ENCODE measurements around the gene DNAJC15. TPM values are rescaled to one million over a fixed set of nuclear protein-coding genes. Genes with fewer than 3 reads are reported as not detected.
"Not testable (repeated sequence)": the region's sequence is repeated elsewhere in the genome, so short reads cannot be mapped to it uniquely, and the experiment has no call there.

DNAJC15 gene
- total RNA-seq, 2 donors from 2014 or later, result 7.6 to 10.7 TPM

- H3K36me3 ChIP-seq, result no peaks in the 10 kb centered on the region
- no peak for TF ChIP-seq CTCF (IDR thresholded peaks at IDR 0.05)
- ATAC-seq (ENCODE audit: insufficient number of reproducible peaks, low FRiP score, low read depth) (no peak), DNase-seq (ENCODE audit: low spot score) (no peak)
- H3K4me3 ChIP-seq, result no peak overlapping the region
- H3K9me3 ChIP-seq, result no peaks in the 10 kb centered on the region
- H3K27ac ChIP-seq, result no peak overlapping the region
- H3K27me3 ChIP-seq (replicated peaks; ENCODE audit: insufficient read depth), result no peaks in the 10 kb centered on the region
- H3K4me1 ChIP-seq (ENCODE audit: control insufficient read depth in 1 of 2, low read depth in 2 of 2), result peaks cover 0 to 3% of the 10 kb centered on the region in 2 donors
Observed at GRCh38 chr13:42984026-42984425, 39.4 kb upstream of the DNAJC15 start.

- Histone ChIP-seq H3K4me1 (ENCODE audit: control insufficient read depth in 1 of 2, low read depth in 2 of 2) (peaks cover 0 to 3% of the 10 kb centered on the region in 2 donors), H3K27me3 (replicated peaks; ENCODE audit: insufficient read depth) (no peaks in the 10 kb centered on the region), H3K36me3 (no peaks in the 10 kb centered on the region), H3K9me3 (no peaks in the 10 kb centered on the region), H3K4me3 (no peak overlapping the region), H3K27ac (no peak overlapping the region)
- TF ChIP-seq CTCF (IDR thresholded peaks at IDR 0.05), result no peak
- DNase-seq (ENCODE audit: low spot score) (no peak), ATAC-seq (ENCODE audit: insufficient number of reproducible peaks, low FRiP score, low read depth) (no peak)
Observed at GRCh38 chr13:42984691-42985090, 38.7 kb upstream of the DNAJC15 start.

GRCh38 chr13:42985312-42986175 is 37.8 kb upstream of the DNAJC15 start:
- no peak for ATAC-seq (ENCODE audit: insufficient number of reproducible peaks, low FRiP score, low read depth)
- no peaks in the 10 kb centered on the region for H3K27me3 ChIP-seq (replicated peaks; ENCODE audit: insufficient read depth)
- DNase-seq (ENCODE audit: low spot score), result no peak
- TF ChIP-seq CTCF (IDR thresholded peaks at IDR 0.05), result no peak
- H3K36me3 ChIP-seq, result no peaks in the 10 kb centered on the region
- H3K27ac ChIP-seq, result no peak overlapping the region
- no peak overlapping the region for H3K4me3 ChIP-seq
- no peaks in the 10 kb centered on the region for H3K9me3 ChIP-seq
- peaks cover 0 to 3% of the 10 kb centered on the region in 2 donors for H3K4me1 ChIP-seq (ENCODE audit: control insufficient read depth in 1 of 2, low read depth in 2 of 2)

- TF ChIP-seq CTCF (IDR thresholded peaks at IDR 0.05), result no peak
- ATAC-seq (ENCODE audit: insufficient number of reproducible peaks, low FRiP score, low read depth), result no peak
Observed at GRCh38 chr13:42986176-42986574, 37.2 kb upstream of the DNAJC15 start.

GRCh38 chr13:42990291-42991232 is 32.8 kb upstream of the DNAJC15 start:
- ATAC-seq (ENCODE audit: insufficient number of reproducible peaks, low FRiP score, low read depth) (no peak), DNase-seq (ENCODE audit: low spot score) (no peak)
- peak overlapping the region; percentile 87 for H3K4me3 ChIP-seq
- peaks cover 3% of the 10 kb centered on the region in 2 donors for H3K4me1 ChIP-seq (ENCODE audit: control insufficient read depth in 1 of 2, low read depth in 2 of 2)
- H3K27me3 ChIP-seq (replicated peaks; ENCODE audit: insufficient read depth), result no peaks in the 10 kb centered on the region
- no peaks in the 10 kb centered on the region for H3K36me3 ChIP-seq
- no peak for TF ChIP-seq CTCF (IDR thresholded peaks at IDR 0.05)
- no peak overlapping the region for H3K27ac ChIP-seq
- no peaks in the 10 kb centered on the region for H3K9me3 ChIP-seq

More at GRCh38 chr13:42986176-42986574, 37.2 kb upstream of the DNAJC15 start:
- no peaks in the 10 kb centered on the region for H3K9me3 ChIP-seq
- no peak overlapping the region for H3K4me3 ChIP-seq
- no peak for DNase-seq (ENCODE audit: low spot score)
- peaks cover 0 to 3% of the 10 kb centered on the region in 2 donors for H3K4me1 ChIP-seq (ENCODE audit: control insufficient read depth in 1 of 2, low read depth in 2 of 2)
- H3K27ac ChIP-seq, result no peak overlapping the region
- no peaks in the 10 kb centered on the region for H3K27me3 ChIP-seq (replicated peaks; ENCODE audit: insufficient read depth)
- H3K36me3 ChIP-seq, result no peaks in the 10 kb centered on the region

GRCh38 chr13:42991233-42991897 is 32.0 kb upstream of the DNAJC15 start:
- Histone ChIP-seq H3K4me3 (peak overlapping the region; percentile 87), H3K27ac (peak overlapping the region; percentile 51 to 54)
- not testable (repeated sequence) for DNase-seq (ENCODE audit: low spot score); H3K4me1 ChIP-seq (ENCODE audit: control insufficient read depth in 1 of 2, low read depth in 2 of 2); H3K36me3 ChIP-seq; H3K9me3 ChIP-seq; H3K27me3 ChIP-seq (replicated peaks; ENCODE audit: insufficient read depth); ATAC-seq (ENCODE audit: insufficient number of reproducible peaks, low FRiP score, low read depth)
